HCT116 (cell line): ENCODE results near the gene TRPV5.

Experiments
- EZH2 ChIP-seq: fragments of 200-600 bp; sonication (generic); IDR thresholded peaks from 2 replicates; pipeline ENCODE4 v1.6.1; 2017; ENCODE audit warnings: antibody characterized with exemption, mixed run types
- JUND ChIP-seq: IDR thresholded peaks from 2 replicates; pipeline ENCODE4 v1.6.1; 2012
- RAD21 ChIP-seq: IDR thresholded peaks from 2 replicates; pipeline ENCODE4 v1.6.1; 2012; ENCODE audit warnings: low read depth, mild to moderate bottlenecking
- ZBTB33 ChIP-seq: IDR thresholded peaks from 2 replicates; pipeline ENCODE4 v1.6.1; 2011; ENCODE audit warnings: mild to moderate bottlenecking, low read length, moderate library complexity; ENCODE audit not compliant: insufficient replicate concordance; ENCODE audit errors: extremely low read depth
- TF ChIP-seq, protein P1 (sequence below): IDR thresholded peaks from 2 replicates; pipeline ENCODE4 v1.6.1; 2012
- TF ChIP-seq, protein P2 (sequence below), 3 experiments: fragments of 200-600 bp in 1 of 3; sonication (generic) in 1 of 3; IDR thresholded peaks in 2 of 3; conservative IDR thresholded peaks in 1 of 3; 2 replicates each; pipeline ENCODE4 v1.5.1; 2012 to 2017; ENCODE audit warnings: low read depth in 2 of 3, low read length in 2 of 3, antibody characterized with exemption in 1 of 3, borderline replicate concordance in 1 of 3, control low read depth in 1 of 3, mild to moderate bottlenecking in 1 of 3, mixed read lengths in 1 of 3, mixed run types in 1 of 3, moderate library complexity in 1 of 3; ENCODE audit not compliant: insufficient read depth in 1 of 3

DNA sequence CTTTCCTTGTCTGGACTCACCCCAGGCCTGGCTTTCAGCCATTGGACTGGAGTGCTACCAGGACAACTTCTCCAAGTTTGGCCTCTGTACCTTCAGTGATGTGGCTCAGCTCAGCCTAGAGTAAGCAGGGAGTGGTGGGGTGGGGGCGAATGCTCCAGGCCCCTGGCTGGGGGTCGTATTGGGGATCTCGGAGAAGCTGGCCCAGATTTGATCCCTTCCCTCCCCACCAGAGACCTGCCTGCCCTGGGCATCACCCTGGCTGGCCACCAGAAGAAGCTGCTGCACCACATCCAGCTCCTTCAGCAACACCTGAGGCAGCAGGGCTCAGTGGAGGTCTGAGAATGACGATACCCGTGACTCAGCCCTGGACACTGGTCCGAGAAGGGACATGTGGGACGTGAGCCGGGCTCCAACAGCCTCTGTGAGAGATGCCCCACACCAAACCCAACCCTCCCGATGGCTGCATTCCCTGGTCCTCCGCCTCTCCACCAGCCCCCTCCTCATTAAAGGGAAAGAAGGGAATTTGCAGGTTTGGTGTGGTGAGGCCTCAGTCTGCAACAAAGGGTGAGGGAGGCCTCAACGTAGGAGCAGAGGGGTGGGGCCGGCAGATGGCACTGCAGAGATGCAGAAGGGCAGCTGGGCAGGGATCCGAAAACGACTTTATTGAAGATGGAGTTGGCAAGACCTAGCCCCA lies 62.8 kb downstream of the TRPV5 start:
- TF ChIP-seq EZH2: no peak
- TF ChIP-seq, protein P1, sequence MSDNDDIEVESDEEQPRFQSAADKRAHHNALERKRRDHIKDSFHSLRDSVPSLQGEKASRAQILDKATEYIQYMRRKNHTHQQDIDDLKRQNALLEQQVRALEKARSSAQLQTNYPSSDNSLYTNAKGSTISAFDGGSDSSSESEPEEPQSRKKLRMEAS: no peak
- TF ChIP-seq RAD21: no peak
- no peak for TF ChIP-seq ZBTB33
- TF ChIP-seq, protein P2, sequence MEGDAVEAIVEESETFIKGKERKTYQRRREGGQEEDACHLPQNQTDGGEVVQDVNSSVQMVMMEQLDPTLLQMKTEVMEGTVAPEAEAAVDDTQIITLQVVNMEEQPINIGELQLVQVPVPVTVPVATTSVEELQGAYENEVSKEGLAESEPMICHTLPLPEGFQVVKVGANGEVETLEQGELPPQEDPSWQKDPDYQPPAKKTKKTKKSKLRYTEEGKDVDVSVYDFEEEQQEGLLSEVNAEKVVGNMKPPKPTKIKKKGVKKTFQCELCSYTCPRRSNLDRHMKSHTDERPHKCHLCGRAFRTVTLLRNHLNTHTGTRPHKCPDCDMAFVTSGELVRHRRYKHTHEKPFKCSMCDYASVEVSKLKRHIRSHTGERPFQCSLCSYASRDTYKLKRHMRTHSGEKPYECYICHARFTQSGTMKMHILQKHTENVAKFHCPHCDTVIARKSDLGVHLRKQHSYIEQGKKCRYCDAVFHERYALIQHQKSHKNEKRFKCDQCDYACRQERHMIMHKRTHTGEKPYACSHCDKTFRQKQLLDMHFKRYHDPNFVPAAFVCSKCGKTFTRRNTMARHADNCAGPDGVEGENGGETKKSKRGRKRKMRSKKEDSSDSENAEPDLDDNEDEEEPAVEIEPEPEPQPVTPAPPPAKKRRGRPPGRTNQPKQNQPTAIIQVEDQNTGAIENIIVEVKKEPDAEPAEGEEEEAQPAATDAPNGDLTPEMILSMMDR (IDR thresholded peaks at IDR 0.05 in 2 of 3, conservative IDR thresholded peaks at IDR 0.05 in 1 of 3; ENCODE audit: borderline replicate concordance in 1 of 3, insufficient read depth in 1 of 3, low read depth in 2 of 3, low read length in 2 of 3): no peak
- TF ChIP-seq JUND: no peak
